ENCODE data around the gene NRXN3. TPM values are rescaled to one million over a fixed set of nuclear protein-coding genes. Genes with fewer than 3 reads are reported as not detected.

The NRXN3 gene
- polyA plus RNA-seq, 1 of the 3 experiments (the other 2 are of a cell fraction): 1.6 TPM

GRCh38 chr14:78767436-78767835, 597.3 kb downstream of the NRXN3 start:
- H3F3A ChIP-seq (replicated peaks; ENCODE audit: insufficient read depth): no peaks in the 10 kb centered on the region
- no peaks in the 10 kb centered on the region for H3K36me3 ChIP-seq (replicated peaks in 1 of 2; ENCODE audit: control insufficient read depth in 1 of 2, insufficient read depth in 2 of 2, low read length in 1 of 2)
- ChIA-PET POLR2A (no interaction called here), CTCF (interaction anchor here (1.3 to 1.5 kb wide), 2 partner anchors 9 to 26 kb away, joined by 3 to 4 read pairs; no protein-coding TSS in a partner anchor)
- no peaks in the 10 kb centered on the region for H3K4me1 ChIP-seq (ENCODE audit: control insufficient read depth in 1 of 2, insufficient read depth in 2 of 2, low read depth in 1 of 2, low read length in 1 of 2)
- no peak overlapping the region for H3K4me3 ChIP-seq (ENCODE audit: low read depth in 2 of 2, low read length in 1 of 2)
- H3K4me2 ChIP-seq: no peak overlapping the region
- TF ChIP-seq GATA2 (CRISPR knock-in tag; IDR thresholded peaks at IDR 0.05): no peak
- no peak for TF ChIP-seq TCF12 (IDR thresholded peaks at IDR 0.05)
- TF ChIP-seq RAD21 (IDR thresholded peaks at IDR 0.05; ENCODE audit: low read length): no peak
- no peak for TF ChIP-seq CTCF (IDR thresholded peaks at IDR 0.05)
- no peak overlapping the region for H3K9ac ChIP-seq
- WGBS (ENCODE audit: low lambda C conversion rate): 39% methylated on average over 5 of the region's 5 CpGs
- no peaks in the 10 kb centered on the region for H3K9me2 ChIP-seq
- H3K27ac ChIP-seq (ENCODE audit: low read depth in 2 of 2, low read length in 1 of 2): no peak overlapping the region
- H3K27me3 ChIP-seq (ENCODE audit: insufficient read depth): no peaks in the 10 kb centered on the region
- no peak for DNase-seq
- H2AFZ ChIP-seq (ENCODE audit: low read depth): no peak overlapping the region
- H3K79me2 ChIP-seq (ENCODE audit: insufficient read depth): no peaks in the 10 kb centered on the region
- no peaks in the 10 kb centered on the region for H3K9me3 ChIP-seq
- no peaks in the 10 kb centered on the region for H4K20me1 ChIP-seq (ENCODE audit: insufficient read depth)

DNA sequence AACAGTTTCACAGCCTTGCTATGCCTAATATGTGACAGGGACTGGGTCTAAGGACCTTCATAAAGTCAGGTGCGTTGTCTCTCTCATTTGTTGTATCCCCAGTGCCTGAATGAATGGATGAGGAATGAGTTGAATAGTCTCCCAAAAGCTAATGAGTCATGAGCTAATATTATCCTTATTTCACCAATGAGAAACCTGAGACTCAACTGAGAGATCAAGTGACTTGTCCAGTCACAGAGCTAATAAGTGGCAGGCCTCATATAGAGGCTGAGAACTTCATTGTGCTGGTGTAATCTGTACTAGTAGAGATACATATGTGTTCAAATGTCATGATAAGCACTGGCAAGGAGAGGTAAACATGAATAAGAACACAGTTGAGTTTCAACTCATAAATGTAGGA, 612.4 kb downstream of the NRXN3 start:
- H3K9me3 ChIP-seq: no peaks in the 10 kb centered on the region
- H4K20me1 ChIP-seq (ENCODE audit: insufficient read depth): no peaks in the 10 kb centered on the region
- H3K27me3 ChIP-seq (ENCODE audit: insufficient read depth): no peaks in the 10 kb centered on the region
- H2AFZ ChIP-seq (ENCODE audit: low read depth): no peak overlapping the region
- CTCF ChIA-PET: interaction anchor here (1.0 to 1.4 kb wide), 2 partner anchors 9 to 66 kb away, joined by 3 to 4 read pairs; no protein-coding TSS in a partner anchor
- H3K79me2 ChIP-seq (ENCODE audit: insufficient read depth): no peaks in the 10 kb centered on the region
- H3K27ac ChIP-seq (ENCODE audit: low read depth in 2 of 2, low read length in 1 of 2): no peak overlapping the region
- WGBS (ENCODE audit: low lambda C conversion rate): 0% methylated on average over 1 of the region's 1 CpG
- H3K4me2 ChIP-seq: no peak overlapping the region
- H3F3A ChIP-seq (replicated peaks; ENCODE audit: insufficient read depth): no peaks in the 10 kb centered on the region
- no peaks in the 10 kb centered on the region for H3K9me2 ChIP-seq
- no peak overlapping the region for H3K9ac ChIP-seq
- POLR2A ChIA-PET: no interaction called here
- no peak overlapping the region for H3K4me3 ChIP-seq (ENCODE audit: low read depth in 2 of 2, low read length in 1 of 2)
- H3K36me3 ChIP-seq (replicated peaks in 1 of 2; ENCODE audit: control insufficient read depth in 1 of 2, insufficient read depth in 2 of 2, low read length in 1 of 2): no peaks in the 10 kb centered on the region
- no peak for TF ChIP-seq SMC3 (IDR thresholded peaks at IDR 0.05; ENCODE audit: low read depth, low read length)
- TF ChIP-seq NFIC (IDR thresholded peaks at IDR 0.05; ENCODE audit: borderline replicate concordance): no peak
- no peak for TF ChIP-seq FOXJ3 (CRISPR knock-in tag; IDR thresholded peaks at IDR 0.05)
- TF ChIP-seq CHD2 (IDR thresholded peaks at IDR 0.05; ENCODE audit: low read length, partially characterized antibody): no peak
- no peak for TF ChIP-seq JUND (IDR thresholded peaks at IDR 0.05)
- no peak for TF ChIP-seq EP300 (IDR thresholded peaks at IDR 0.05; ENCODE audit: borderline replicate concordance in 1 of 2, low read depth in 1 of 2, low read length in 1 of 2)
- TF ChIP-seq, protein P1, sequence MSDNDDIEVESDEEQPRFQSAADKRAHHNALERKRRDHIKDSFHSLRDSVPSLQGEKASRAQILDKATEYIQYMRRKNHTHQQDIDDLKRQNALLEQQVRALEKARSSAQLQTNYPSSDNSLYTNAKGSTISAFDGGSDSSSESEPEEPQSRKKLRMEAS (IDR thresholded peaks at IDR 0.05; ENCODE audit: low read depth): no peak
- TF ChIP-seq YY1 (IDR thresholded peaks at IDR 0.05; ENCODE audit: low read depth): no peak
- no peak for TF ChIP-seq FOXM1 (IDR thresholded peaks at IDR 0.05; ENCODE audit: low read depth)
- TF ChIP-seq REST (IDR thresholded peaks at IDR 0.05; ENCODE audit: low read depth, low read length): no peak
- no peak for TF ChIP-seq RCOR1 (IDR thresholded peaks at IDR 0.05; ENCODE audit: low read length)
- TF ChIP-seq GATA2 (CRISPR knock-in tag; IDR thresholded peaks at IDR 0.05): no peak
- TF ChIP-seq RAD21 (IDR thresholded peaks at IDR 0.05; ENCODE audit: low read length): no peak
- no peak for TF ChIP-seq RXRA (IDR thresholded peaks at IDR 0.05; ENCODE audit: borderline replicate concordance, low read depth)
- TF ChIP-seq TCF12 (IDR thresholded peaks at IDR 0.05): no peak
- no peak for DNase-seq
- no peaks in the 10 kb centered on the region for H3K4me1 ChIP-seq (ENCODE audit: control insufficient read depth in 1 of 2, insufficient read depth in 2 of 2, low read depth in 1 of 2, low read length in 1 of 2)

All from SK-N-SH (cell line).